ENCODE data around the gene COQ10B. TPM values are rescaled to one million over a fixed set of nuclear protein-coding genes. Genes with fewer than 3 reads are reported as not detected.
"Not testable (repeated sequence)": the region's sequence is repeated elsewhere in the genome, so short reads cannot be mapped to it uniquely, and the experiment has no call there.

The COQ10B gene
- total RNA-seq, 1 donor from 2014 or later, result 26.9 TPM

DNA sequence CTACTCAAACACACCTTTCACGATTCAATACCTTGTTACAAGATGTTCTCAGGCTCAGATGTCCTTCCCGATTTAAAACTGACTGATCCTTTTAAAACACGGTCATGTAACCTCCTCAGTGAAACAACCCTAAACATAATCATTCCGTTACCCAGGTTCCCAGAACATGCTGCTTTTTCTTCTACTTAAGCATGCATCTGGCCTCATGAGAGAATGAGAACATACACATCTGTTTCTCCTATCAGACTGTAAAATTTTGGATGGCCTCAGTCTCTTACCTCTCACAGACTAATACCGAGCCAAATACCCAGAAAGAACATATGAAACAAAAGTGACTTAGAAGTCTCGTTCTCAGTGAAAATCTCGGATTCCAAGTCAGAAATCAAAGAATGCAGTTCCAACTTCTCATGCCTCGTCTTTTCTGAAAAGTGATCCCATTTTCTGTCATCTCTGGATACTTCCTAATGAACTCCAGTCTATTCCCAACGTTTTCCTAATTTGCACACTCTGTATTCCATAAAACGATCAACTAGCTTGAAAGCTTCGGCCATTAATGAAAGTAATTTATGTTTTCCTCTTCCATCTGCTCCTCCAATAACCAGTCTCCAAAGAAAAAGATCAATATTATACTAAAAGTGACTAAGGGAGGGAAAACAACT lies 19.4 kb upstream of the COQ10B start:
- H3K27me3 Mint-ChIP-seq (ENCODE audit: insufficient read depth), result no peaks in the 10 kb centered on the region
- H3K36me3 Mint-ChIP-seq (ENCODE audit: low read depth), result peaks cover 14% of the 10 kb centered on the region
- intact Hi-C loops (cut with micrococcal nuclease), result loop anchor here (1.0 to 10.0 kb wide), 6 partner anchors 17 to 1269 kb away; partner anchors contain the start of gene PGAP1
- H3K4me1 Mint-ChIP-seq (ENCODE audit: low read depth), result peaks cover 58% of the 10 kb centered on the region
- DNase-seq (ENCODE audit: low spot score), result no peak
- H3K9me3 Mint-ChIP-seq, result no peaks in the 10 kb centered on the region
- H3K27ac Mint-ChIP-seq, result peak overlapping the region; percentile 99
- peak overlapping the region; percentile 95 for H3K4me3 Mint-ChIP-seq

DNA sequence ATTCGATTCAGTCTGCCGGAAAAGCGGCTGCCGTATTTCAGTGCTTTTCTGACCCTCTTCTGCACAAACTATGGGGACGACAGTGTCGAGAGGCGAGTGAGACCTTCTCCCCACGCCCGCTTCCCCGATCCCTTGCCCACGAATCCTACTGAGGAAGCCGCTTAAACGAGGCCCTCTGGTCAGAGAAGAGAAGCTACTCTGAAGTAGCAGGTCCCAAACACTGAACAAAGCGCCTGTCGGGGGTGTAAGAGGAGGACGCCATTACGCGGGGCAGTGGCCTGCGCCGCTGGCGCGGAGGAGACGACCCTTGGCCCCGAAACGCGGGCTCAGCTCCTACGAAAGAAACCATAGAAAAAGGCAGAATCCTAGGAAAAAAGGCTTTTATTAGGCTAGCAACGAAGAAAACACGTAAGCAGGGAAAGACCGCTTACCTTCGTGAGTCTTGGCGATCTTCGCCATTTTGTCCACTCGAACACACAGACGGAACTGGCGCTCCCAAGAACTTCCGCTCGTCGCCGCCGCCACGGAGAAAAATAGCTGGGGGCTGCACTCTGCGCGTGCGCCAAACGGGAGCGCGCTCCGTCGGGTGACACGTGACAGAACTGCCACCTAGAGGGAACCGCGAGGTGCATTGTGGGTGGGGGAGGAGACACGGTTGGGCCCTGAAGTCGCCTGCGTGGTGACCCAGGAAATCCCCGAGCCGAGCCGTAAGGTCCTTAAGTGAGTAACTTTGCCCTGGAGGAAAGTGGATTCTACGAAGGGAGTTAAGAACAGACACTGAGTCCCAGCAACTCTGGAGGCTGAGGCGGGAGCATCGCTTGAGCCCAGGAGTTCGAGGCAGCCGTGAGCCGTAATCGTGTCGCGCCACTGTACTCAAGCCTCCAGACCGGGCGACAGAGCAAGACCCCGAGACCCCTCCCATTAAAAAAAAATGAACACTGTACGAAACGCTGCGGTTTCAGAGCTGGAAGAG lies 18.5 kb upstream of the COQ10B start, which contains the start of gene SF3B1:
SF3B1 (minus strand) TSS at position 488 of the 973 bp plus-strand sequence; CDS start at position 459, 29 bp downstream.
- peak within 1 kb of the TSS; percentile 95 for H3K4me3 Mint-ChIP-seq
- H3K9me3 Mint-ChIP-seq, result no peaks in the 10 kb centered on the region
- H3K4me1 Mint-ChIP-seq (ENCODE audit: low read depth), result peaks cover 50% of the 10 kb centered on the region
- H3K27ac Mint-ChIP-seq, result peak within 1 kb of the TSS; percentile 99
- H3K27me3 Mint-ChIP-seq (ENCODE audit: insufficient read depth), result no peaks in the 10 kb centered on the region
- peaks cover 11% of the 10 kb centered on the region for H3K36me3 Mint-ChIP-seq (ENCODE audit: low read depth)
- intact Hi-C loops (cut with micrococcal nuclease), result loop anchor here (1.0 to 10.0 kb wide), 12 partner anchors 18 to 1270 kb away; partner anchors contain the start of genes CCDC150, COQ10B, HSPE1 and MARS2
- peak; percentile 99 for DNase-seq (ENCODE audit: low spot score)

DNA sequence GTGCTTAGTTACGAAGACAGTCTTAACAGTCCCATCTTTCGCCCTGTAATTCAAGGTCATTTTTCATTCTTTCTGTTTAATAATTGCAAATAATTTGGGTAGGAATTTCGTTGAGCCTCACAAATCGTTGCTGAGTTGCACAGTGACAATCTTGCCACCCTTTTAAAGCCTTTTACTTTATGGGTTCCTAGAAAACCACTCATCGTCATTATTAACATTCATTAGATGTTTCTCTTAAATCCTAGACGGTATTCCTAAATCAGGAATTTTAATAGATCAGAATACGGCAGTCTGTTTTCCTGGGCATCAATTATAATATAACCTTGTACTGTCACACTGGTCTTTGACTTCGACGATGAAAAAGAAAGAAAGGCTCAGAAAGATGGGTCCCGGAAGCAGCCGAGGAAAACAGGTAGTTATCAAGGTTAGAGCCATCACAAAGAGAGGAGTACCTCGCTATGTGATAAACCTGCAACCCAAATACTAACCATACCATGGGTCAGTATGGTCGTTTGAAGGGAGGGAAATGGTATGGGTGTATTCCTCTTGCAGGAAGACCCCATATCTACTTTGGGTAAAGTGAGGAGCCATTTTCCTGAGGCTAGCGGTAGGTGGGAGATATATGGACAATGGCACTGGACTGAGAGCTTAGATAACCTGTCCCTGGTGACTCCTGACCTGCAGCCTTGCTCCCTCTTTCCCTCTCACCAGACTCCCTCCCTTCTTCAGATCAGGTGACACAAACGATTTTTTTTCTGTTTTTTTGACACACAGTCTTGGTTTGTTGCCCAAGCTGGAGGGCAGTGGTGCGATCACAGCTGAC lies 17.5 kb upstream of the COQ10B start:
- Mint-ChIP-seq H3K4me3 (peak overlapping the region; percentile 95), H3K9me3 (no peaks in the 10 kb centered on the region), H3K36me3 (ENCODE audit: low read depth) (peaks cover 9% of the 10 kb centered on the region), H3K27me3 (ENCODE audit: insufficient read depth) (no peaks in the 10 kb centered on the region), H3K27ac (peak overlapping the region; percentile 99), H3K4me1 (ENCODE audit: low read depth) (peaks cover 40% of the 10 kb centered on the region)
- no peak for DNase-seq (ENCODE audit: low spot score)
- intact Hi-C loops (cut with micrococcal nuclease), result loop anchor here (1.0 to 10.0 kb wide), 10 partner anchors 17 to 1271 kb away; partner anchors contain the start of genes CCDC150, COQ10B, HSPE1 and MARS2

DNA sequence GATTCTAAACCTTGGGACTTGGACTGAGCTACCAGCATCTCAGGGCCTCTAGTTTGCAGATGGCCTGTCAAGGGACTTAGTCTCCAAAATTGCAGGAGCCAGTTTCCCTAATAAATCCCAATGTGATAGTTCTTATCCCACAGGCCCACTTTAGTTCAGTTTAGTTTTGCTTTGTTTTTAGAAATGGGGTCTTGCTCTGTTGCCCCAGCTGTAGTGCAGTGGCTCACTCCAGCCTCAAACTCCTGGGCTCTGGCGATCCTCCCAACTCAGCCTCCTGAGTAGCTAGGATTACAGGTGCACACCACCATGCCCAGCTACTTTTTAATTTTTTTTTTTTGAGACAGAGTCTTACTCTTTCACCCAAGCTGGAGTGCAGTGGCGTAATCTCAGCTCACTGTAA lies 16.0 kb upstream of the COQ10B start:
- H3K36me3 Mint-ChIP-seq (ENCODE audit: low read depth), result peaks cover 6% of the 10 kb centered on the region
- DNase-seq (ENCODE audit: low spot score), result no peak
- H3K27me3 Mint-ChIP-seq (ENCODE audit: insufficient read depth), result peaks cover 5% of the 10 kb centered on the region
- intact Hi-C loops (cut with micrococcal nuclease), result loop anchor here (10.0 kb wide), 2 partner anchors 567 to 1273 kb away; no protein-coding TSS in a partner anchor
- H3K9me3 Mint-ChIP-seq, result no peaks in the 10 kb centered on the region
- no peak overlapping the region for H3K27ac Mint-ChIP-seq
- H3K4me3 Mint-ChIP-seq, result no peak overlapping the region
- H3K4me1 Mint-ChIP-seq (ENCODE audit: low read depth), result peaks cover 24% of the 10 kb centered on the region

DNA sequence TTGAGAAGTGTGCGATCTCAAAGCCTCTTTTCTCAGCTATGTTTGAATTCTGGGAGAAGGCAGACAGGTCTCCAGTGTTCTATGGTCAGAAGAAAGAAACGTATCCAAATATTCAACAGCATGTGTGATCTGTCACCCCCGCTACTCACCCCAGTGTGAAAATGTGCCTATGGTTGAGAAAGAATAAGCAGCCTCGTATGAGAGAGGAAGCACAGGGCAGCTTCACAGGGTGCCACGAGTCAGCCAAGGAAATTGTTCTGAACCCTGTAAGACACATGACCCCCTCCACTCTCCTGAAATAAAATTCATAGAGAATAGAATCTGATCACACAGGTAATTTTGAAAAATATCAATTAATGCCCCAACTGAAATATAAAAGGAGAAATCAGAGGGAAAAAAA lies 10.5 kb upstream of the COQ10B start:
- no peak overlapping the region for H3K27ac Mint-ChIP-seq
- peaks cover 4% of the 10 kb centered on the region for H3K4me1 Mint-ChIP-seq (ENCODE audit: low read depth)
- intact Hi-C loops (cut with micrococcal nuclease), result no loop called here
- H3K27me3 Mint-ChIP-seq (ENCODE audit: insufficient read depth), result peaks cover 9% of the 10 kb centered on the region
- H3K4me3 Mint-ChIP-seq, result no peak overlapping the region
- H3K9me3 Mint-ChIP-seq, result no peaks in the 10 kb centered on the region
- no peaks in the 10 kb centered on the region for H3K36me3 Mint-ChIP-seq (ENCODE audit: low read depth)
- DNase-seq (ENCODE audit: low spot score), result no peak

DNA sequence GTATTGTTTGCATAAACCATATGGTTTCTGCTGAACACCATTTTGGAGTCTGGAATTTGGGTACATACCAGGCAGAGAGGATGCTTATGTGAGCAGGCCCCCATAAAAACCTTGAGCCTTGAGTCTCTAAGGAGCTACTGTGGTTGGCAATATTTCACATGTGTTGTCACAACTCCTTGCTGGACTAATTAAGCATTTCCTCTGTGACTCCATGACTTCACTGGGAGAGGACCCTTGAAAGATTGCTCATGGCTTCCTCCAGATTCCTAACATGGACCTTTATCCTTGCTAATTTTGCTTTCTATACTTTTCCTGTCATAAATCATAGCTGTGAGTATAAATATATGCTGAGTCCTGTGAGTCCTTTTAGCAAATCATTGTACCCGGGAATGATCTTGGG lies 7.6 kb upstream of the COQ10B start:
- intact Hi-C loops (cut with micrococcal nuclease), result no loop called here
- Mint-ChIP-seq H3K4me3 (no peak overlapping the region), H3K27me3 (ENCODE audit: insufficient read depth) (peaks cover 9% of the 10 kb centered on the region), H3K36me3 (ENCODE audit: low read depth) (no peaks in the 10 kb centered on the region), H3K9me3 (no peaks in the 10 kb centered on the region), H3K27ac (no peak overlapping the region), H3K4me1 (ENCODE audit: low read depth) (peaks cover 4% of the 10 kb centered on the region)
- DNase-seq (ENCODE audit: low spot score), result no peak

DNA sequence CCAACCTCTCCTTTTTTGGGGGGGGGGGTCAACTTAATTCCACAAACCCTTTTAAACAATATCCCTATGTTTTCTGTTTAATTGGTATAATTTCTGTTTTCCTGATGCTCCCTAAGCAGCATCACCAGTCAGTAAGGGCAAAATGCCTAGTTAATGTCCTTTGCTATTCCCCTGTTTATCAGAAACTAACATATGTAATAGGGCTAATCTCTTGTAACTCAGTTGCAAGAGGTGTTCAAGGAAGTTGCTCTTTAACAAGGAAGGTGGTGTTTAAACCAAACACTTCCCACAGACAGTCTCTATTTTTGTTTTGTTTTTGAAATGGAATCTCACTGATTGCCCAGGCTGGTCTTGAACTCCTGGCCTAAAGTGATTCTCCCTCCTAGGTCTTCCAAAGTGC lies 6.5 kb upstream of the COQ10B start:
- no peak for DNase-seq (ENCODE audit: low spot score)
- Mint-ChIP-seq H3K36me3 (ENCODE audit: low read depth) (no peaks in the 10 kb centered on the region), H3K27me3 (ENCODE audit: insufficient read depth) (peaks cover 5% of the 10 kb centered on the region), H3K9me3 (no peaks in the 10 kb centered on the region), H3K4me1 (ENCODE audit: low read depth) (peaks cover 4% of the 10 kb centered on the region), H3K27ac (no peak overlapping the region), H3K4me3 (no peak overlapping the region)
- intact Hi-C loops (cut with micrococcal nuclease), result no loop called here

DNA sequence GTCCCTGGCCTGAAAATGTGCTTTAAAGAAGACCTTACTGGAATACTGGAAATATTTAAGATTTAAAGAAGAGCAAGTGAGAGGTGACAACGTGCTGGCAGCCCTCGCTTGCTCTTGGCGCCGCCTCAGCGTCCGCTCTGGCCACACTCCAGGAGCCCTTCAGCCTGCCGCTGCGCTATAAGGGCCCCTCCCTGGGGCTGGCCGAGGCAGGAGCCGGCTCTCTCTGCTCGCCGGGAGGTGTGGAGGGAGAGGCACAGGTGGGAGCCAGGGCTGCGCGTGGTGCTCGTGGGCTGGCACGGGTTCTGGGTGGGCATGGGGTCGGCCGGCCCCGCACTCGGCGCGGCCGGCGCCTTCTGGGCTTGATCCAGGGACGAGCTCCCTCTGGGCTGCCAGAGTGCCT lies 2.9 kb upstream of the COQ10B start:
- no peak for DNase-seq (ENCODE audit: low spot score)
- Mint-ChIP-seq H3K4me3 (no peak overlapping the region), H3K36me3 (ENCODE audit: low read depth) (no peaks in the 10 kb centered on the region), H3K9me3 (no peaks in the 10 kb centered on the region), H3K4me1 (ENCODE audit: low read depth) (peaks cover 20% of the 10 kb centered on the region), H3K27me3 (ENCODE audit: insufficient read depth) (no peaks in the 10 kb centered on the region), H3K27ac (no peak overlapping the region)
- intact Hi-C loops (cut with micrococcal nuclease), result loop anchor here (5.0 kb wide), 1 partner anchor 1383 kb away; the partner anchor contains the start of gene DNAH7

DNA sequence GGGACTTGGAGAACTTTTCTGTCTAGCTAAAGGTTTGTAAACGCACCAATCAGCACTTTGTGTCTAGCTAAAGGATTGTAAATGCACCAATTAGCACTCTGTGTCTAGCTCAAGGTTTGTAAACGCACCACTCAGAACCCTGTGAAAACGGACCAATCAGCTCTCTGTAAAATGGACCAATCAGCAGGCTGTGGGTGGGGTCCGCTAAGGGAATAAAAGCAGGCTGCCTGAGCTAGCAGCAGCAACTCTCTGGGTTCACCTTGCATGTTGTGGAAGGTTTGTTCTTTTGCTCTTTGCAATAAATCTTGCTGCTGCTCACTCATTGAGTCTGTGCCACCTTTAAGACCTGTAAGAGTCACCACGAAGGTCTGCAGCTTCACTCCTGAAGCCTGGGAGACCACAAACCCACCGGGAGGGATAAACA lies 2.4 kb upstream of the COQ10B start:
- not testable (repeated sequence) for H3K4me3 Mint-ChIP-seq; H3K27ac Mint-ChIP-seq; H3K36me3 Mint-ChIP-seq (ENCODE audit: low read depth); DNase-seq (ENCODE audit: low spot score); H3K27me3 Mint-ChIP-seq (ENCODE audit: insufficient read depth); H3K9me3 Mint-ChIP-seq
- peaks cover 25% of the 10 kb centered on the region for H3K4me1 Mint-ChIP-seq (ENCODE audit: low read depth)
- intact Hi-C loops (cut with micrococcal nuclease), result loop anchor here (5.0 kb wide), 1 partner anchor 1384 kb away; the partner anchor contains the start of gene DNAH7

DNA sequence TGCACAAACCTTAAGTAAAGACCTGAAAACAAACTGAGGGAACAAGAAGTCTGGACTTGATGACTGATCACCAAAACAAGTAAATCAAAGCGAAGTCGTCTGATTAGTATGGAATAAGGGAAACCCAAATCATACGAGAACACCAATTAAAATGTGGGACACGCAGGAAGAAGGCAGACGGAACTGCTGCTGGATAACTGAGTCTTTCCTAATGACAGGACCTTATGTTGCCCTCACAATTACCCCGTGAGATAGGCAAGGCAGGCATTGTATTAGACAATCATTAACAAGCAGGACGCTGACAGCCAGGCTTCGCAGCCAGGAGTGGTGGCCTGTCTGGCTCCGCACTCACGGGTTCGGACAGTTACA lies 614 bp upstream of the COQ10B start:
- intact Hi-C loops (cut with micrococcal nuclease), result loop anchor here (1.0 to 5.0 kb wide), 7 partner anchors 17 to 1385 kb away; partner anchors contain the start of genes CCDC150, DNAH7, HSPE1 and MARS2
- Mint-ChIP-seq H3K9me3 (no peaks in the 10 kb centered on the region), H3K36me3 (ENCODE audit: low read depth) (peaks cover 3% of the 10 kb centered on the region), H3K4me1 (ENCODE audit: low read depth) (peaks cover 34% of the 10 kb centered on the region), H3K4me3 (peak overlapping the region; percentile 99), H3K27me3 (ENCODE audit: insufficient read depth) (no peaks in the 10 kb centered on the region), H3K27ac (peak overlapping the region; percentile 100)
- DNase-seq (ENCODE audit: low spot score), result no peak

DNA sequence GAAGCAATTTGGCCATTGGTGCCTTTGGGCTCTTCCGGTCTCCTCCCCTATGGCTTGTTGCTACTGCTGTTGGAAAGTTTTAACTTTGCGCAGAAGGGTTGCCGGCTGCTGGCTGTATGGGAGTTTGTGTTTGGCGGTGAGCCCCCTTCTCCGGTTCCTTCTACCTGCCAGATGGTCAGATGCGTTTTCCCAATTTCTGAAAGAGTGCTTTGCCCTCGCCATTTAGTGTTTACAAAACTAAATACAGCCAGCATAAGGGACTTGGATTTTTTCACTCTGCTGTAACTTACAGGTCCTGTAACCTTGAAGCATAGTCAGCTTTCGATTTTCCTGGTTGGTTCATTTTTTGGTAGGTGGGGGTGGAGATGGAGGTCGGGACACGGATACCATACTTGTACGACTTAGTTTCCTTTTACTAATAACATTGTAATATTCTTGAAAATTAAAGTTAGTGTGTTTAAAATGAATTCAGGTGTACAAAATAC lies 604 bp downstream of the COQ10B start:
- H3K36me3 Mint-ChIP-seq (ENCODE audit: low read depth), result peaks cover 8% of the 10 kb centered on the region
- H3K27ac Mint-ChIP-seq, result peak overlapping the region; percentile 100
- peaks cover 42% of the 10 kb centered on the region for H3K4me1 Mint-ChIP-seq (ENCODE audit: low read depth)
- intact Hi-C loops (cut with micrococcal nuclease), result loop anchor here (1.0 to 5.0 kb wide), 8 partner anchors 19 to 1387 kb away; partner anchors contain the start of genes CCDC150, DNAH7, HSPE1 and MARS2
- no peaks in the 10 kb centered on the region for H3K27me3 Mint-ChIP-seq (ENCODE audit: insufficient read depth)
- H3K9me3 Mint-ChIP-seq, result no peaks in the 10 kb centered on the region
- peak overlapping the region; percentile 99 for H3K4me3 Mint-ChIP-seq
- DNase-seq (ENCODE audit: low spot score), result no peak

DNA sequence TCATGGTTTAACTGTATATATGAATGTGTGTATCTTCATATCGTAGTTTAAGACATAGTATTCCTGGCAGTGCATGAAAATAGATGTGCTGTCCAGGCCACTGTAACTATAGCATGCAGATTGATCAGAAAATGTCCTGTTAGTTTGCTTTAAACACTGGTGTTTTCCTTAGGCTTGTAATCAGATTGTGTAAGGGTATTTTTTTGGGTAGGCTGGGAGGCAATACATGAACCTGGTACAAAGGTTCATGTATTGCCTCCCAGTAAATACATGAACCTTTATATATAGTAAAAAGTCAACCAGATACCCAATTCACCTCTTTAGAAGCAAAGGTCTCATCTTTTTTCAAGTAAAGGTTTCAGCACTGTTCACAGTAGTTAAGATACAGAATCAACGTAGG lies 1.6 kb downstream of the COQ10B start:
- intact Hi-C loops (cut with micrococcal nuclease), result loop anchor here (2.0 to 5.0 kb wide), 2 partner anchors 324 to 1388 kb away; partner anchors contain the start of gene DNAH7
- H3K4me1 Mint-ChIP-seq (ENCODE audit: low read depth), result peaks cover 42% of the 10 kb centered on the region
- H3K9me3 Mint-ChIP-seq, result no peaks in the 10 kb centered on the region

More for the DNA sequence above, 1.6 kb downstream of the COQ10B start:
- no peaks in the 10 kb centered on the region for H3K27me3 Mint-ChIP-seq (ENCODE audit: insufficient read depth)
- peak overlapping the region; percentile 99 for H3K4me3 Mint-ChIP-seq
- no peak for DNase-seq (ENCODE audit: low spot score)
- peaks cover 11% of the 10 kb centered on the region for H3K36me3 Mint-ChIP-seq (ENCODE audit: low read depth)
- H3K27ac Mint-ChIP-seq, result peak overlapping the region; percentile 100

Data from activated T-helper 1 cell treated with anti-CD3 and anti-CD28 coated beads, Interleukin-12 subunit alpha, Interleukin-12 subunit beta, Interleukin-2, Interleukin-4 antibody, amounts not matched to agents 30 ng/mL and 10 ng/mL and 1 ng/mL, durations not matched to agents 14 hours and 24 hours and 36 hours (primary cell).